CD4-positive, alpha-beta T cell treated with Interleukin-21 for 1 hour (primary cell): ENCODE data around the gene CNTNAP4.

Source experiments
- DNase-seq: peaks from one replicate; pipeline ENCODE4 v3.0.0-alpha.2; 2020

Gene CNTNAP4

DNA sequence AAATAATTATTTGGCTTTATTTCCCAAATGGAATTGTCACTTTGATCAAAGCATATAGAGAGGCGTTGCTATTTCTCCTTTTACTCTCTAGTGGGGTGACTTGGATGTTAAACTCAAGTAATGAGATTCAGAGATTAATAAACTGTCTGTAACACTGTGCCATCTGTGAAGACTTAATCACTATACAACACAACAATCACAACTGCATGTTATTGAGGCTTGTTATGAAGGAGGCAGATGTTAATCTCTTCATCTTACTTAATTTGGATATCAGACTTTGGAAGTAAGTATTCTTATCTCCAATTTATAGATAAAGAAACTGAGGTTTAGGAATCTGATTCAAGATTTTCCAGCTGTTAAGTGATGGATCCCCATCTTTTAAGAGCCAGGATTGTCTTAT is 132.5 kb downstream of the CNTNAP4 start:
- DNase-seq, result no peak

DNA sequence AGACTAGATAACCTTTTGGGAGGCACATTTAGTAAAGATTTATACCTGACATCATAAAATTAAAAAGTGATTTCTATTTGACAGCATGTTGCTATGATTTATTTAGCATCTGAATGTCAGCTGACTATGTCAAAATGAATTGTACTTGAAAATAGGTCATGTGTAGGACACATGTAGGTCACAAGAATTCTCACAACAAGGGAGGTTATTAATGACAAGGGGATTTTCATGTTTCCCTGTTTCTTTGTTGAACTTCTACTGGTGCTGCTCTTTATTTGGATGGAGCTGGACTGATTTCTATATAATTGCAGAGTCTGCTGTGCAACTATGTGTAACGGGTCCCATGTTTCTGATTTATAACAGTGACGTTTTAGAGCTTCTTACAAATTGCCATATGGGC is 144.4 kb downstream of the CNTNAP4 start:
- DNase-seq, result no peak

DNA sequence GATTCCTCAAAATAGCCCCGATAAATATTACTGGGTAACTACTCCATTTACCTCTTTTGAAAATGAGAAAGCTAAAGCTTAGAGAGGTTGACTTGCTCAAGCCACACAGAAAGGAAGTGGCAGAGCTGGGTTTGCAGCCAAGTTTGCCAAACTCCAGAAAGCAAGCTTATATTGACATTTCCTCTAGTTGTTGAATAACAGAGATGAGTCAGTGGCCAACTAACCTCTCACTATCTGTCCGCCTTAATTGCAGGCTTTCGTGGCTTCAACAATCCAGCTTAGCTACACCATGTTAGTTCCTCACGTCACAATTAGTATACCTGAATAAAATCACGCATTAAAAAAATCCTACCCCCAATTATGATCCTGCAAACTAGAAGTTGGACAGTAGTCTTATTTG is 151.7 kb downstream of the CNTNAP4 start:
- DNase-seq, result no peak

DNA sequence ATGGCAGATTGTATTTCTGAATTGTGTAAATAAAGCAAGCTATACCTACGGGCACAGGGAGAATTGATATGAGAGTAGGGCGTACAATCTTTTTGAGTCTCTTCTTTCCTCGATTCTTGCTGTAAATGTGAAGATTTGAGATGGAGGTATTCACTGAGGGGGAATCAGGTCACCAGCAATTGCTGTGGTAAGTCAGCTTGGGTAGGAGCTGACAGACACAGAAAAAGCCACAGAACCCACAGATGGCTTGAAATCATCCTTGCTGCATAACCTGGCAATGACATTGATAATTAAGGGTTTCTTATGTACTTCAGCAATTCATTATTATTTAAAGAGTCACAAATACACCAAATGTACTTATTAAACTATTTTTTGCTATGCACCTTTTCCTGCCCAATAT is 164.2 kb downstream of the CNTNAP4 start:
- DNase-seq, result no peak

DNA sequence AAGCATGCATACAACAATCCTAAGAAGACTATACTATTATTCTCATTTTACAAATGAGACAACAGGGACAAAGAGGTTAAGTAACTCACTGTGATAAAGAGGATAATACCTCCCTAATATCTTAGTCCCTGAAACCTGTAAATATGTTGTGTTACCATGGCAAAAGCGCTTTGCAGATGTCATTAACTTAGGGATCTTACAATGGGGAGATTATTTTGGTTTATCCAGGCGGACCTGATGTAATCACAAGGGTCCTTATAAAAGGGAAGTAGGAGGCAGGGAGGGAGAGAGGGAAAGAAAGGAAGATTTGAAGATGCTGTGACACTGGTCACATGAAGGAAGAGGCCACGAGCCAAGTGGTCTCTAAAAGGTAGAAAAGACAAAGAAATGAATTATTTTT is 164.7 kb downstream of the CNTNAP4 start:
- DNase-seq, result no peak

DNA sequence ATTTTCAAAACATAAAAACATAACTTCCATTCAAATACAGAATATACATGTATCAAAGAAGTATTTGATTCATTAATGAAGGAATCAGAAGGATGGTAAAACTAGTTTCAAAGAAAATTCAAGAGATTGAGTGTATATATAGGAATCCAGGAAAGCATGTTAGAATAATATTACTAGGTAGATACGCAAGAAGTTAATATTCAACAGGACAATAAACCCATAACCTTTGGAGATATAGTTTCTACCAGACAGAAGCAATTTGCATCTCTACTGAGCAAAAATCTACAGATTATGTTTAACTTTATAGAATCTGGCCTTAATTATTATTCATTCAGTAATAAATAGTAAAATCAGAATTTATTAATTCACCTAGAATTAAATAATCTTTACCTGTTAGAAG is 166.8 kb downstream of the CNTNAP4 start:
- DNase-seq, result no peak

DNA sequence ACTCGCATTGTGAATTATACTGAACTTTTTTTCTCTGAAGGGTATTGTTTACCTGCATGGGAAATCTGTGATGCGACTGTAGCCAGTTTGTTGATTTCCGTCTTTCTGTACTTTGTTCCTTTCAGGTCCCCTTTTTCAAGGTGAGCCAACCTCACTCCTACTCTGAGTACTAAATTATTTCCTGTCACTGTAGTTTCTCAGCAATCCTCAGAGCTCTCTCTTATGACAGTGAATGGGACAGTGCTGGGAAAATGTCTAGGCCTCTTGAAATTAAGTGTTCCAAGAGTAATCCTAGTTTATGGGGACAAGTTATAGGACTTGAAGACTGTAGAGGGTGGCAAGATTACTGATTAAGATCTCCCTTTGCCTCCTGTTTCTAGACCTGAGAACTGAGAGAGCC is 167.6 kb downstream of the CNTNAP4 start:
- DNase-seq, result no peak

DNA sequence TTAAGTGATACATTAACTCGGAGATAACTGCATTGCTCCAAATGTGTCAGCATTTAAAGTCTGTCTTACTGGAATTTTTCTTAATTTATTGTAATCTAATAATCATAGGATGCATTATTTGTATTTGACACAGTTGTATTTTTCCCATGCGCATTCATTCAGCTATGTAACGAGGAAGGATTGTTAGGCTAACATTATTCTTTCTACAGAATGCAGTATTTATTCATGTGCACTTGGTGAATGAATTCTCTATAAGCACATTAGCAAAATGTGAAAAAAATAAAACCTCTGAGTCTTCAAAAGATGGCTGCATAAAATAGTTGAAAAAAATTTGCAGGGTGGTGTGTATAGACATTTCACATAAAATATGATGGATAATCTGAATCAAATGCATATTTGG is 168.6 kb downstream of the CNTNAP4 start:
- DNase-seq, result no peak

DNA sequence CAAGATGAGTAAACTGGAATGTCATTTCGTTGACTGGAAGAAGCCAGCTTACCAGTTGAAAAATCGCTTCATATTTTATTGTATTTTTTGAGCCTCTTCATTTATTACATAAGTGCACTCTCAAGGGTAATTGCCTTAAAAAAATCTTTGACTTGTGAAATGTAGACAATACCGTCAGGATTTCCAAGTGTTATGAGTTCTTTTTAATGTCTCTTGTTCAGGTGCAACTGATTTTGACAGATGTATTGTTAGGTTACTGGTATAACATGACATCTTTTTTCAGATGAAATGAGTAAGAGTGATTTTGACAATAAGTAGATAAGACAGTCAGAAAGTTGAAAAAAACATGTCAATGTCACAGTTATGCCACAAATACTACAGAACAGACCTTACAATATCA is 169.1 kb downstream of the CNTNAP4 start:
- DNase-seq, result no peak

DNA sequence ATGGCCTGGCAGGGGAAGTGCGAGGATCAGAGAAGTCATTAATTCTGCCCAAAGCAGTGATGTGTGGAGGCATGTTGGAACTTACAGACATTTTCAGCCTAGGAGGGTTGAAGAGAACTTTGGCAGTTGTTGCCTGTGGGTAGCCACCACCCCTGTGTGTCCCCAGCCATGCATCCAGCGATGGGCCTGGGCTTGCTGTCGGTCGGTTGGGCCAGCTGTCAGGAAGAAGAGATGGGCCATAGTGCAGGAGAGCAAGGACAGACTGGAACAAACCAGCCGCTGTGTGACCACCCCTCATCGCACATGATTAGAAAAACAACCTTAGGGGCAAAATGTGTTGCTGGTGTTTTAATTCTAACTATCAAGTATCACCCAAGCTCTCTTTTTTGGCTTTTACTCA is 173.7 kb downstream of the CNTNAP4 start:
- DNase-seq, result no peak

DNA sequence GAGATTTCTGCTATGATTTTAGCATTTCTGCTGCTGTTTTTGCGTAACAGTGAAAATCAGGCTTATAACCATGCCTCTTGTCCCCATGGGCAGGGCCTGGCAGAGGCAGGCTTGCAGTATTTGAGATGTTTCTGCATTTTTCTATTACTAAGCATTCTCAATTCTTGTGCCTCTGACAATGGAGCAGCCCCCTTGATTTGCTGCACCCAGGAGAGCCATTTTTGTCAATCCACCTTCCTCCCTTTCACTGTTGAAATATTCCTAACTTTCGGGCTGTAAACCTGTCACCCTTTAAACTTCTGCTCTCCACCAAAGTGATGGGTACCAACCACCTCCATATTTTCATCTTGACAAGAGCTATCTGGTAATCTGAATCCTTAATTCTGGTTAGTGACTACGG is 178.1 kb downstream of the CNTNAP4 start:
- DNase-seq, result no peak

DNA sequence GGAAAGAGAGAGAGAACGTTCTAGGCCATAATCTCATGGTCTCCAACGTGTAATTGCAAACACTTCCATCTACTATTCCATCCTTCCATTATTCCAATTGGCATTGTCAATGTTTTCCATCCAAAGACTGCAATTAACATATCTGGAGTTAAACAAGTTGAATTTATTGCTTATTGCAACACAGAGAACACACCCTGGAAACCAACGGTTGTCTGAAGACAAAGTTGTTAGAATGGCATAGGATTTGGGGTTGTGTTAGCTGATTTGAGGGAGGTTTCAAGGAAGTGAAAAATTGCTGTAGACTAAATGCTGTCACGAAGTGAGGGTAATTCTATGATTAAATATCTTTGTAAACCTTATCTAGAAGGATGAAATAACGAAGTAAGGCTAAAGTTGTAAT is 178.8 kb downstream of the CNTNAP4 start:
- no peak for DNase-seq

DNA sequence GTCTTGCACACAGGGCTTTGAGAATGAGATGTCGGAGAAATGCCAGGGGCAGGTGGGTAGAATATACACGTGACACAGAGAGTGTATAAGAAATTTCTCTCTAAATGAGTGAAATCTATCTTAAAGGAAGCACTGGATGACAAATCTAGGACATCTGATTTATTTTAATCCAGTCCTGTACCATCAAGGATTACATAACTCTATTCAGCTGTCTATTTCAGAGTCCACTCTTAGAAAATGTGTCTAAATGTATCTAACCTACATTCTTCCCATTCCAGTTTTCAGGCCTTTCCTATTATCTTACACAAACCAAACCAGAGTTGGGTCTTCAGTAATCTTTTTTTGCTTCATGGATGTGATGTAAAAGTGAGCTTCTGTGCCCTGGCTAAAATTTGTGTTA is 181.9 kb downstream of the CNTNAP4 start:
- no peak for DNase-seq

DNA sequence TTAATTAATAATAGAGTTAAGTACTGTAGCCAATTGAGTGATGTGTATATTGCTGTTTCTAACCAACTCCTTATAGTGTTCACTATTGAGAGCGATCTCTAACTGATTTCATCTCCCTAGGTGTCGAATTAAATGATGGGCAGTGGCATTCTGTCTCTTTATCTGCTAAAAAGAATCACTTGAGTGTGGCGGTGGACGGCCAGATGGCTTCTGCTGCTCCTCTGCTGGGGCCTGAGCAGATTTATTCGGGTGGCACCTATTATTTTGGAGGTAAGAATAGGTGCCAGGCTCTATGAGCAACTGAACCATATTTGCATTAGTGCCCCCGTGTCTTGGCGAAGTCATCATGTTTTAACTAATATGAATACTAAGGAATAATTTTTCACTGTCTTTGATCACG is 184.6 kb downstream of the CNTNAP4 start:
- DNase-seq, result no peak

DNA sequence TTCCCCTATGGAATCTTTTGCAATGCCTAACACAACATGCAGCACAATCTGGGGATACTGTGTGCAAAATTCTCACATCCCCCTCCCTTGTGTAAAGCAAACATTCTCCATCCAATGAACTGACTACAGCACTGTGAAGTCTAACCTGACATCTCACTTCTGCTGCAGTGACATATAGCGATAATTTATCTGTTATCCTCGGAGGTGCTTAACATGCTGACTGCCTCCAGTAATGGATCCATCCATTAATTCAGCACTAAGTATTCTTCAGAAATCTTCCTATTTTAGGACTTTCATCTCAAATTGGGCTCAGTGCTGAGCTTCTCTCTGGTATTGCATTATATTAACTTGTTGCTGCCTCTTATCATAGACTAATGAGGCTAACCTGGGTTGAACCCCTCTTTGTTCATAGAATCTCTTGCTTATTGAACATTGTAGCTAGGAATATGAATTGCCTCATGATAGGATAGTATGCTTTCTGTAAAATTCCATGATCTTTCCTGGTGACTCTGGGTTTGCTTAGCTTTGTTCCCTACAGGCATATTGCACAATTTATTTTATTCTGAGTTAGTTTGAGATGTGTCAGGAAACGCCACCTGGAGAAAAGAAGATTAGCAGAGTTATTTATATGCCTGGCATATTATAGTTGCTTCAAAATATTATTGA is 187.9 kb downstream of the CNTNAP4 start:
- DNase-seq, result no peak

DNA sequence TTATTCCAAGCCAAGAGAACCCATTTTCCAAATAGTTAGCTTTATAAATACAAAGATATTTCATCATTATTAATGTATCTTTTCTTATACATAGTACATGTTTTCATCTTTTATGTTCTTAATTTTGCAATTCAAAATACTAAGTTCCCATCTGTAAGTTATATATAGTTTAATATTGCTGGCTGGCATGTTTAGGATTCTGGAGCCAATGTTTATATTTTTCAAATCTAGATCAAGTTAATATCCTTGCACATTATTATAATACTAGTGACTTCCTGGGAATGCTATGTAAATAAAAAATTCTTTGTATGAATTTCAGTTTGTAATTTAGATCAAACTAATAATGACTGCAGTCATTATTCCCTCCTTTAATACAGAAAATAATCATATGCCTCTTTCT is 189.7 kb downstream of the CNTNAP4 start:
- no peak for DNase-seq

DNA sequence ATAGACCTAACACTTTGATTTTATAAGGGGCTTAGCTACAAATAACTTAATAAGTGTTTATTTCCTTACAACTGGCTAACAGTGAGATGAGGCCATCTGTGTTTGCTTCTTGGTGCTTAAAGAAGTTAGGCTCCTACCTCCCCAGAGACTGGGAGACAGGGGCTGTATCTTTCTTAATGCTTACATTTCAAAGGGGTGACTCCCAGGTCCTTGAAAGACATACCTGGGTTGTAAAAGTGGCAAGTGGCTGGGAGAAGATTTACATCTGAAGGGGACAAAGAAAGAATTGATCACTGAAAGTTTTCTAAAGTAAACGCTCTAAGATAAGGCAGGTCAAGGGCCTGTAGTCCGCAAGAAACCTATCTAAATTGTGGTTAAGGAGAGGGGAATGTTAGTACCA is 196.8 kb downstream of the CNTNAP4 start:
- no peak for DNase-seq

DNA sequence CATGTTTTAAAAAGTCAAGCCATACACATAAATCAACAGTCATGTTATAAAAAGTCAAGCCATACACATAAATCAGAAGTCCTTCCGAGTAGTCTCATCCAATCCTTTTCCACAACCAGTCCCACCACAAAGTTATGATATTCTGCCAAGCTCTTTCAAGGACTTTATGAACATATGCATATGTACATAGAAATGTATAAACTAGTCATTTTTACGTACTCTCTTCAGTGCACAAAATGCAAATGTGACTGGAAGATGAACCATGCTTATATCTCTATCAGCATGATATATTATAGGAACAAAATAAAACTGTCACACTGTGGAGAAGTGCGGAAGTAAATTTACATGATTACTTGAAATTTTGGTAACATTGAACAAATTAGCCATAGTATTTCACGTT is 200.9 kb downstream of the CNTNAP4 start:
- DNase-seq, result no peak

DNA sequence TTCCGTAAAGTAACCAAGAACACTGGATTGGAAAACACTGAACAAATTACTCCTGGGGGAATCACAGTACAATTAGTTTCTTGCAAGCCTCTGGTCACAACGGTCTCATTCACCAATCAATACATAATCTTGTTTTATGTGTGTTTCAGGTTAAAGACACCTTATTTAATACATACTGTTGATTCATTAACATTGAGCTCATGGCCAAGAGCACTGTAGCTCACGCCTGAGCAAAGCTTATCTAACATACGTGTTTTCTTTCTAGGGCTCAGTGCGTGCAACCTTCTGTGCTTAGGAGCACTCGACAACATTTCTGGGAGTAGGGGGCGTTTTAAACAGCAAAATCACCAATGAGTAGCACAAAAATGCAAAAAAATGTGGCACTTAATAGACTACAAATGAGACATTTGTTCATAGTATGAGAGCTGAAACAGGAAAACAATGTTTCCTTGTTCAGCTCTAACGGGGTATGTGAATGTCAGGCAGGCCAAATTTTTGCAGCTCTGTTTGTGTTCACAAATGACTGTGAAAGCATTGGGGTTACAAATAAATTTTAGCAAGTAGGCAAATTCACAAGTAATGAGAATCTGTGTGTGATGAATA is 206.2 kb downstream of the CNTNAP4 start:
- no peak for DNase-seq

DNA sequence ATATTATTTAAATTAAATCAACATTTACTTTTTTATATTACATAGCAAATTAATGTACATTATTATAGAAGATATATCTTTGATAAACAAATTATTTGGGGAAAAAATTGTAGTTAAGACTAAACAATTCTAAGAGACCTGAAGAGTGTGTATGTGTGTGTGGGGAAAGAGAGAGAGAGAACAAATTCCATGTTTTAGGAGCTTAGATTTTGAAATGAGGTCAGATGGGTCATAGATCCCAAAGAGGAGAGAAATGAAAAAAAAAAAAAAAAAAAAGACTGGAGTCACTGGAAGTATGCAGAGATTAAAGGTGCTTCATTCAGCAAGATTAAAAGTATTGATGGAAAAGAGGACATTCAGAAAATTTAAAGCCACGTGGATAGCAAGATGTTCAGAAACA is 206.8 kb downstream of the CNTNAP4 start:
- DNase-seq, result no peak

DNA sequence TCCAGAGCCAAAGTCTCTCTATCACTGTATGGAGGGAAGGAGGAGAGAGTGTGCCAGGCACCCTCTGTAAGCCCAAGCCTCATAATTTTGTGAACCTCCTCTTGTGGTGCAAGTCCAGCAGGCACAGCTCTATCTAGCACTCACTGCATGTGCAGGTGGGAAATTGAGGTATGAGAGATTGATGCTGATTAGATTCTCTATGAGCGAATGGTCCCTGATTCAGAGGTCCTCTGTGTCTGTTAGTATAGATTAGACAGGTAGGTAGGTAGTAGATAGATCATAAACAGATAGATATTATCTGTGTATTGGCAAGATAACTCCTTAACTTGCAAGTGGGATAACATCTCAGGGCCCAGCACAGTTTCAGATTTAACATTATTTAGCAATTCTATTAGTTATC is 209.5 kb downstream of the CNTNAP4 start:
- DNase-seq, result no peak

DNA sequence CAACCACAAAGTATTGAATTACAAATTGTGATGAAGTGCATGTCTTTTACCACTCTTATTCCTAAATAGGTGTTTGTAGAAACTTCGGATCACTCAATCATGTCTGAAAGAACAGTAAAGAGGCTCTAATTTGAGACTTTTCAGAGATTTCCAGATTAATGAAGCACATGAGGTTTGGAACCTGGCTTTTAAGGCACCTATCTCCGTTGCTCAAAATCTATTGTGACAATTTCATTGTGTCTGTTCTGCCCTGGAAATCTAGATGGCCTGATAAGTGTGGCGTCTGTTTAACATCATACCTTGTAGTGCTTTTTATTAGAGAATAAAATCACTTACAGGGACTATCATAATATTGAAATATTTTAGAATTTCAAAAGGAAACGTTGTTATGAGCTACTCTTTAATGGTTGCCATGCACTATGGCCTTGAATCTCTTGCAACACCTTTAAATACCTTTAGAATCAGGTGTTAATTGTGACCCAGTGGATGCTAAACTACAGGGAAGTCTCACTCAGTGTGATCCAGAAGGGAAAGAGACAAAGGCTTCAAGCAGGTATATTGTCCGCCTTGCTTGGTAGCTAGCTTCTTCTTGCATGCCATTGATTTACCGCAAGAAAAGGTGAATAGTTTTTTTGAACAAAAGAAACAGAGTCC is 210.3 kb downstream of the CNTNAP4 start:
- no peak for DNase-seq

DNA sequence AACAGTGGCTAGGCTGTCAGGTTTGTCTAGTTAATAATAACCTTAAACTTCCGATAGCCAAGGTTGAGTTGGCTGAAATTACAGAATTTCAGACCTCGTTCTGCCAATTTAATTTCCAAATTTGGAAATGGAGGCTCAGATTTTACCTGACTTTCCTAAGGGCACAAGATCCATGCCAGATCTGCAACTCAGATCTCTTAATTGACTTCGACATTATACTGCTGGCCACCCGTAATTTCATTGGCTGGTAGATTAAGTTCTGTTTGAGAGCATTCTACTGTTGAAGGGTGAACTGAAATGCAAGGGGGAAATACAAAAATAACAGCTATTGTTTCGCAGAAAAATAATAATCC is 210.8 kb downstream of the CNTNAP4 start:
- no peak for DNase-seq

DNA sequence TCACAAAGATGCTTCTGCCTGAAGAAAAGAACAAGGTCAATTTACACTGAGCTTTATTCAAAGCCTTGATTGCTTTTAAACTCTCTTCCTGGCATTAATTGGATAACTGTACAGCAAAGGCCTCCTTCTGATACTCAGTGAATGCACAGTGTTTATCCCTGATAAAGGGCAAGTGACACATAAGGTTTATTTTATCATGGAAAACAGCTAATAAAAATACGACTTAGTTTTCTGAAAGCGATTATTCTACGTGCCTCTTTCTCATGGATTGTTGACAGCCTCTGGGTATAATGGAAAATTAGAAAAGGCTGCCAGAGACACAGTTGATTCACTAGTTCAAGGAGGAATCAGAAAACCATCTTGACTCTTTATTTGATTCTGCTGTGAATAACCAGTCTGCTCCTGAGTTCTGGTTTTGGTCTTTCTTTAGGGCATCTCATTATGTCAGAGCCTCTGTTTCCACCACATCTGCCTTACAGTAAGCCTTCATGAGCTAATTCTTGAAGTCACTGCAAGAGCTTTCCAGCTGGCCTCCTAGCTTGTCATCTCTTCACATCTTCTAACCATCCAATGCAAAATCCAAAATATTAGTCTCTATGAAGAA is 212.9 kb downstream of the CNTNAP4 start:
- no peak for DNase-seq

DNA sequence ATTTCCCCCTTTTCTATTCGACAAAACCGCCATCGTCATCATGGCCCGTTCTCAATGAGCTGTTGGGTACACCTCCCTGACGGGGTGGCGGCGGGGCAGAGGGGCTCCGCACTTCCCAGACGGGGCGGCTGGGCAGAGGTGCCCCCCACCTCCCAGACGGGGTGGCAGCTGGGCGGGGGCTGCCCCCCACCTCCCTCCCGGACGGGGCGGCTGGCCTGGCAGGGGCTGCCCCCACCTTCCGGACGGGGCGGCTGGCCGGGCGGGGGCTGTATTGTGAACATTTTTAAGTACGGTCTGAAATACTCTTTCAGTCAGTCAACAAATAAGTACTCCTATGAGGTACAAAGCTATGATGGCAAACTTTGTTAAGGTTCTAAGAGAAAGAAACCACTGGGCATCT is 222.8 kb downstream of the CNTNAP4 start:
- DNase-seq, result no peak
